Measurements from ENCODE around the gene ZNF549. TPM values are rescaled to one million over a fixed set of nuclear protein-coding genes. Genes with fewer than 3 reads are reported as not detected.

ZNF549 gene
- polyA plus RNA-seq, 1 donor from 2014 or later = 7.3 TPM

DNA sequence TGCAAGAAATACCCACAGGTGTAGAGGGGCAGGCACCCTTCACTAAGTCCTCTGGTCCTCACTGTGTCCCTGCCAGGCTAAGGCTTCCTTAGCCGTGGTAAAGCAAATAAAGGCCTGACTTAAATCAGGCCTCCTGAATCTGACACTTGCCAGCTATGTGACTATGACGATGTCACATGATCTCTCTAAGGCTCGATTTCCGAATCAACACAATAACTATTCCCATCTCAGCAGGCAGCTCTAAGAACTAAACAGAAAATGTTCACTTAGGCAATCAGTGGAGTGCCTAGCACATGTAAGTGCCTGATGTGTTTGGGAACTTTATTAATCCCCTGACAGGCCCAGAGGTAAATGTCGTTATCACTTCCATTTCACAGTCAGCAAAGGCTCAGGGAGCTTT lies 30.5 kb downstream of the ZNF549 start:
- peaks cover 25% of the 10 kb centered on the region for H3K36me3 Mint-ChIP-seq
- no peak overlapping the region for H3K27ac Mint-ChIP-seq
- peaks cover 6 to 26% (median 10%) of the 10 kb centered on the region in 3 donors for H3K9me3 Mint-ChIP-seq
- peak overlapping the region in 2 of 4 donors; percentile 88 to 94 for H3K4me3 Mint-ChIP-seq
- H3K4me1 Mint-ChIP-seq = peaks cover 10 to 21% (median 18%) of the 10 kb centered on the region in 3 donors
- no peaks in the 10 kb centered on the region for H3K27me3 Mint-ChIP-seq

DNA sequence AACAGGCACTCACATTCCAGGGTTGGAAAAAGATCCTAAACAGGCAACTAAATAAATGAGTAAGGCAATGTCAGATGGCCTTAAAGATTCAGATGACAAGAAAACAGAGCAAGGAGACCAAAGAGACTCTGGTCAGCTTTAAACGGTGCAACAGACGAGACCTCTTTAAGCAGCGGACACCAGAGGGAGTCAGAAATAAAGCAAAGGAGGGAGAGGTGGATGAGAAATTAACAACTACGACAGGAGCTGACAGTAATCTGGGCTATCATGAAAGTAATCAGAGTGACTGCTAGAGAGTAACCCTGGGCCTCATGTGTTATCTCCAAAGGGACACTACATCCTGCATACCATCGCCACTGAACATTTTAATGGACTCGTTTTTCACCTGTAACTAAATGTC lies 31.4 kb downstream of the ZNF549 start:
- Mint-ChIP-seq H3K4me3 (peak overlapping the region; percentile 88 to 99 (median 95)), H3K4me1 (peaks cover 10 to 21% (median 18%) of the 10 kb centered on the region in 3 donors), H3K9me3 (peaks cover 9 to 25% (median 16%) of the 10 kb centered on the region in 3 donors), H3K27ac (no peak overlapping the region), H3K36me3 (peaks cover 20% of the 10 kb centered on the region), H3K27me3 (no peaks in the 10 kb centered on the region)

DNA sequence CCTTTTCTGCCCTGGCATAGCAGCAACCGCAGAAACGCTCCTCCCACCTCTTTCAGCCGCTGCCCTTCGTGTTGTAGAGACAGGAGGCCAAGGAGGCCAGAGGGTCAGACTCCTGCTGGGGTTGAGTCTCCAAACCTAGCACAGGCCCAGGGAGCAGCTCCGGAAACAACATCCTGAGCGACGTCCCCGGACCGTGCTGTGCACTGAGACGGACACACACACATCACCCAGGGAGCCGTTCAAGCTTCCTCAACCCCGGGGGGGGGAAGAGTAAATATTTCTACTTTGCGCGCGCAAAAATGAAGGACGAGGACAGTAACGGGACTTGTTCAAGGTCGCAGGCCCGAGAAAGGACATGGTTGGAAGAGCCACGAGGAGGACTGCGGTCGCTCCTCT lies 31.9 kb downstream of the ZNF549 start:
- peak overlapping the region; percentile 88 to 99 (median 95) for H3K4me3 Mint-ChIP-seq
- H3K4me1 Mint-ChIP-seq = peaks cover 10 to 21% (median 18%) of the 10 kb centered on the region in 3 donors
- H3K27me3 Mint-ChIP-seq = no peaks in the 10 kb centered on the region
- H3K27ac Mint-ChIP-seq = no peak overlapping the region
- H3K9me3 Mint-ChIP-seq = peaks cover 10 to 28% (median 19%) of the 10 kb centered on the region in 3 donors
- peaks cover 18% of the 10 kb centered on the region for H3K36me3 Mint-ChIP-seq

DNA sequence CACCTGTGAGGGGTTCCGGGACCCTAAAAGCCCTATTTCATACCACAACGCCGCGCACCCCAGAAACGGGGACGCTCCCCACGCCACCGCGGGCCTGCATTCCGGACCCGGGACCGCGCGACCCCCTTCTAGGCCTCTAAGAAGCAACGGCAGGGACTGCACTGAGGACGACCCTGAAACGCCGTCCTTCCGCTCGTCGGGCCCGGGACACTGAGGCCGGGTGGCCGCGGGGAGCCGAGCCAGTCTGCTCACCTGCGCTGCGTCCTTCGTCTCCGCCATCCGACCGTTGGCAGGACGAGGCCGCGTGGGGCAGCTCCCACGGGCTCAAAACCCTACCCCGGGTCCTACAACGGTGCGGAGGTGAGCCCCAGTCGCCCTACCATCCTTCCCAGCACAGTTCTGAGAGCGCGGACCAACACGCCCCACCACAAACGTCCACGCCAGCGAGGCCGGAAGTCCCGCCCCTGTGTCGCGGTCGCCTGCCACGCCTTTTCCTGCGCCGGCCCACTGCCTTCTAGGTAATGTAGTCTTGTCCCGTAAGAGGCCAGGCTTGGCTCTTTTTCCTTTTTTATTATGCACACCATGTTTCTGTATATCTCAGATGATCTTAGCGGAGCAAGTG lies 32.4 kb downstream of the ZNF549 start, which contains the start of gene ZNF550:
Gene ZNF550, minus strand, starts transcription at position 460 of the 622 bp plus-strand sequence. Its CDS starts 181 bp downstream, at position 279.
- H3K4me3 Mint-ChIP-seq = peak within 1 kb of the TSS; percentile 88 to 99 (median 95)
- H3K4me1 Mint-ChIP-seq = peaks cover 10 to 21% (median 18%) of the 10 kb centered on the region in 3 donors
- no peaks in the 10 kb centered on the region for H3K27me3 Mint-ChIP-seq
- peaks cover 10 to 28% (median 23%) of the 10 kb centered on the region in 3 donors for H3K9me3 Mint-ChIP-seq
- peaks cover 14% of the 10 kb centered on the region for H3K36me3 Mint-ChIP-seq
- H3K27ac Mint-ChIP-seq = peak within 1 kb of the TSS in 2 of 3 donors; percentile 67 to 88

DNA sequence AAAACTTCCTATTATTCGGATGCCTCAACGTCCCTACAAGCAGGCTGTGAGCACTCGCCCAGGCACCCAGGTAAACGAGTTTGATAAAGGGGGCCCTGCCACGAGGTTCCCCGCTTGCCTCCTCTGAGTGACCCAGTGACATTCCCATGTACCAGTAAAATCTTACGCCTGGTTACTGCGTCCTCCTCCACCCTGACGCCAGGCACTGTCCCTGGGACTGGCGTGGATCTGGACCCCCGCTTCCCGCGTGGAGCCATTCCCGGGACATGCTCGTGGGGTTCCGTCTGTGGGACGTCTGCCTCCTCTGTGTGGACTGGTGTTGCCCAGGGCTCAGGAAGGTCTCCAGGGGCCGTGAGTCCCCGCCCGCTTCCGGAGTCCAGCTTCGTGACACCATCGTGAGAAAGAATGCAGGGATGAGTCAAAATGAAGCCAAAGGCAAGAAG lies 32.9 kb downstream of the ZNF549 start:
- Mint-ChIP-seq H3K27ac (peak overlapping the region in 2 of 3 donors; percentile 67 to 88), H3K36me3 (peaks cover 11% of the 10 kb centered on the region), H3K4me3 (peak overlapping the region; percentile 88 to 99 (median 95)), H3K9me3 (peaks cover 12 to 26% (median 23%) of the 10 kb centered on the region in 3 donors), H3K4me1 (peaks cover 10 to 21% (median 17%) of the 10 kb centered on the region in 3 donors), H3K27me3 (no peaks in the 10 kb centered on the region)

GRCh38 chr19:57563547-57563946 lies 36.4 kb downstream of the ZNF549 start:
- Mint-ChIP-seq H3K4me1 (peaks cover 6 to 11% (median 7%) of the 10 kb centered on the region in 3 donors), H3K9me3 (peaks cover 23 to 51% (median 41%) of the 10 kb centered on the region in 3 donors), H3K4me3 (no peak overlapping the region), H3K36me3 (peaks cover 2% of the 10 kb centered on the region), H3K27ac (no peak overlapping the region), H3K27me3 (no peaks in the 10 kb centered on the region)

DNA sequence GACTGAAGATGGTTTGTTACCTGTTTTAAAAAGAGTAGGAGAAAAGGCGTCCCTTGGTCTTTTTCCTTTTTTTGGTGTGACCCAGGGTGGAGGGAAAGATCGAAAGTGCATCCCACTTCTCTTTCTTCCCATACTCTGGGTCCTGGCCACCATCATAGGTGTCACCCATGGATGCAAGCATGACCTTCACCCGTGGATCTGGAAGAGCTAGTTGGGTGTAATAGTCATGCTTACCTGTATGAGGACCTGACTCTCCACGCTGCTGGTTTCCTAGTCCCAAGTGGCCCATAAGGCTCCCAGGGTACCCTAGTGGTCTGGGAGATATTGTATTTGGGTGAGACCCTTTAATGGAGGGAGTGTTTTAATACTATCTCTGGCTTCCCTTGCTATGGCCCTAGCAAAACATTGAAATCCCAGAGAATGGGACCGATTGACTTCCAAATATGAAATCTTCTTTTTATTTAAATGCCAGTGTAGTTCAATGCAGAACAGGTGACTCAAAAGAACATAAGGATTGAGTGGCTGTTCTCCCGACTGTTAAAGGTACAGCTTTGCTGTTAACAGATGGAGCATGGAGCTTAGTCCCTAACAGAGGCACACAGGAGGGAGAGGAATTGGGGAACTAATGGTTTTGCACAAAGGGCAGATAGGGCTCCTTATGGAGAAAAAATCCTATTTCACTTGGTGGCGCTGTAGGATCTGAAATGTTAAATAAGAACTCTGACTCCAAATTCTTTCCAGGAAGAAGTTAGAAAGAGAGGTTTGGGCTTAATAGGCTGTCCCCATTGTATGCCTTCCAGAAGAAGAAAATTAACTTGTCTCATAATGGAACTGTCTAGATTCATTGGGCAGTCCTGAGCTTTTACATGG lies 39.5 kb downstream of the ZNF549 start:
- H3K4me1 Mint-ChIP-seq = no peaks in the 10 kb centered on the region
- H3K27me3 Mint-ChIP-seq = no peaks in the 10 kb centered on the region
- no peak overlapping the region for H3K4me3 Mint-ChIP-seq
- peaks cover 21 to 47% (median 45%) of the 10 kb centered on the region in 3 donors for H3K9me3 Mint-ChIP-seq
- H3K27ac Mint-ChIP-seq = no peak overlapping the region
- no peaks in the 10 kb centered on the region for H3K36me3 Mint-ChIP-seq

DNA sequence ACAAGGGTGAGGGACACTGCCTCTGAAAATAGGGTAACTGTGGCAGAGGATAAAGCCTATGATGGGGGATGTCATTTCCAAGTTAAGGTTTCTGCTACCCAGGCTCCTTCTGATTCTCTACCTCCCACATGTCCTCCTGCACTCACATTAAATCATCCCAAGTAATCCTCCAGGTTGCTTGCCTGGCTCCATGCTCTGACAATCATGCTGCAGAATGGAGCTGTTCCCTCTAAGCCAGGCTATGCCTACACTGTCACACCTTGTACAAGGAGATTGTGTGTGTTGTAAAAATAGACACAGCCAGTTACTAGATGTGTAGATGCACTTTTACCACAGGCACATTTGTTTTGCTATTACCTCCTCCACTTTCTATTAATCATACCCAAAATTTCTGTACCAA lies 43.6 kb downstream of the ZNF549 start:
- H3K4me3 Mint-ChIP-seq = no peak overlapping the region
- H3K9me3 Mint-ChIP-seq = peaks cover 14 to 51% (median 41%) of the 10 kb centered on the region in 3 donors
- no peak overlapping the region for H3K27ac Mint-ChIP-seq
- no peaks in the 10 kb centered on the region for H3K4me1 Mint-ChIP-seq
- H3K27me3 Mint-ChIP-seq = no peaks in the 10 kb centered on the region
- H3K36me3 Mint-ChIP-seq = peaks cover 27% of the 10 kb centered on the region

DNA sequence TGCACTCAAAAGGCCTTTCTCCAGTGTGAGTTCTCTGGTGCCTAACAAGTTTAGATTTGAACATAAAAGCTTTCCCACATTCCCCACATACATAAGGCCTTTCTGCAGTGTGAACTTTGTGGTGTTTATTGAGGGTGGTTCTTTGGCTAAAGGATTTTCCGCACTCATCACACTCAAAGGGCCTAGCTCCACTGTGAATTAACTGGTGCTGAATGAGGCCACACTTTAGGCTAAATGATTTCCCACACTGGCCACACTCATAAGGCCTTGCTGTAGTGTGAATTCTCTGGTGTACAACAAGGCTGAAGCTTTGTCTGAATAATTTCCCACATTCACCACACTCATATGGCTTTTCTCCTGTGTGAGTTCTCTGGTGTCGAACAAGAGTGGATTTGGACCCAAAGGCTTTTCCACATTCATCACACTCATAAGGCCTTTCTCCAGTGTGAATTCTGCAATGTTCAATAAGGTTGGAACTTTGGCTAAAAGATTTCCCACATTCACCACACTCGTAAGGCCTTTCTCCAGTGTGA lies 45.3 kb downstream of the ZNF549 start:
- Mint-ChIP-seq H3K36me3 (peaks cover 39% of the 10 kb centered on the region), H3K27ac (no peak overlapping the region), H3K4me1 (peaks cover 0 to 8% (median 8%) of the 10 kb centered on the region in 3 donors), H3K4me3 (peak overlapping the region in 1 of 4 donors; percentile 17), H3K9me3 (peaks cover 13 to 47% (median 40%) of the 10 kb centered on the region in 3 donors), H3K27me3 (no peaks in the 10 kb centered on the region)

- H3K27me3 Mint-ChIP-seq = no peaks in the 10 kb centered on the region
- H3K4me1 Mint-ChIP-seq = peaks cover 6 to 16% (median 15%) of the 10 kb centered on the region in 3 donors
- H3K9me3 Mint-ChIP-seq = peaks cover 13 to 43% (median 39%) of the 10 kb centered on the region in 3 donors
- H3K4me3 Mint-ChIP-seq = peak overlapping the region in 3 of 4 donors; percentile 23 to 74 (median 62)
- peaks cover 40% of the 10 kb centered on the region for H3K36me3 Mint-ChIP-seq
- H3K27ac Mint-ChIP-seq = peak overlapping the region in 1 of 3 donors; percentile 34
These were observed 49.5 kb downstream of the ZNF549 start for GRCh38 chr19:57576661-57577060.

GRCh38 chr19:57578487-57579205 lies 51.5 kb downstream of the ZNF549 start, which contains the start of gene ZNF416:
TSS of gene ZNF416 (minus strand) at chr19:57578911. CDS start at chr19:57578704, 207 bp downstream.
- peaks cover 8 to 17% (median 16%) of the 10 kb centered on the region in 3 donors for H3K4me1 Mint-ChIP-seq
- peak within 1 kb of the TSS; percentile 67 to 88 (median 85) for H3K27ac Mint-ChIP-seq
- H3K4me3 Mint-ChIP-seq = peak within 1 kb of the TSS; percentile 83 to 94 (median 91)
- peaks cover 12 to 35% (median 27%) of the 10 kb centered on the region in 3 donors for H3K9me3 Mint-ChIP-seq
- H3K36me3 Mint-ChIP-seq = peaks cover 32% of the 10 kb centered on the region
- no peaks in the 10 kb centered on the region for H3K27me3 Mint-ChIP-seq

DNA sequence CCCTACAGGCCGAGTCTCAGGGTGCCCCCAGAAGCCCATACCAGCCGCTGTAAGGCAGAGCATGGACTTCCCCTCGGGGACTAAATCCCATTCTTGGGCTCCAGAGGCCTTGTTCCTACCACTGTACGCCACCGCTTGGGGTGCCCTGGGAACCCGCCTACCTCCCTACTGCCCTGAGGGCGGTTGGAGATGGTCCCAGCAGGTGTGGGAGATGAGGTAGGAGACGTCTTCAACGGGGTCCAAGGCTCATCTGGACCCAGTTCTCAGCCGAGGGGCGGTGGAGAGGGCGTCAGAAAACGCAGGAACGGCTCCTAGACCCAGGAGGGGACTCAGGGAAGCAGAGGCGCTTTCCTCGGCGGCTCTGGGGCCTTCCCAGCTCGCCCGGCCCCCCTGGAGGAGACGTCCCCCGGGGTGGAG lies 56.0 kb downstream of the ZNF549 start:
- Mint-ChIP-seq H3K27me3 (no peaks in the 10 kb centered on the region), H3K4me3 (peak overlapping the region in 3 of 4 donors; percentile 9 to 93 (median 90)), H3K4me1 (peaks cover 13 to 20% (median 19%) of the 10 kb centered on the region in 3 donors), H3K36me3 (peaks cover 25% of the 10 kb centered on the region), H3K27ac (no peak overlapping the region), H3K9me3 (peaks cover 17 to 28% (median 23%) of the 10 kb centered on the region in 3 donors)

DNA sequence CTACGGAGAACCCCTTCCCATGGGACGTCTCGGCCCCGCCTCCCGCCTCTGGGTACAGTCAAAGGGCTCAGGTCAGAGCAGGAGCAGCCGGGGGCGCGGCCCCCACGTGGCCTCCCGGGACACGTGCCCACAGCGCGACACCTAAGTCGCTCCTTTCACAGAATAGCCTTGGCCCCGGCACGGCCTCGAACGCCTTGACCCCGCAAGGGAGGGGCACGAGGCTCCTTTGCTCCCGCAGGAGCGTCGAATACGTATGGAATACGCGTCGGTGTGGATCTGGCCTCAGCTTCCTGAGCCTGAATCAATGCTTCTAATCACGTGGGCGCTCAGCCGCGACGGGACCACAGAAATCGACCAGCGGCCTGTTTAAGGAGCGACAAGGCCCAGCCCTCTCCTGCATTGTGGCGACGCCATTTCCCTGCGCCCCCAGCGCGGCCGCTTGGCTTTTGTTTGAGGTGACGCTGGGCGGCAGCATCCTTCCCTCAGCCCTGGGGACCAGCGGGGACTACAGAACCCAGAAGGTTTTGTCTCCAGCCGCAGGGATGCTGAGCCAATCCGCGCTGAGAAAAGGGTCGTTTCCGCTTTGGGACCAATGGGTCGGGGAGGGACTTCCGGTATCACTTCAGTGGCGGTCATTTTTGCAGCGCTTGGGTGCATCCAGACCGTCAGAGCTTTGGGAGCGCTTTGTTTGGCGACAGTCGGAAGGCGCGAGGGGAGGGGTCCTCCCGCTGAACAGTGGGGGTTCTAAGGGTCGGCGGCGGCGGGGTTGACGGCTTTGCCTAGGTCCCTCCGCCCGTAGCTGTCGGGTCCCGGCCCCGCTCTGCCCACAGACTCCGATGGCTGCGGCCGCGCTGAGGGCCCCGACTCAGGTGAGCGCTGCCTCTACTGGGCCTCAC lies 56.6 kb downstream of the ZNF549 start, which contains the start of gene ZIK1:
Gene ZIK1, plus strand, starts transcription at position 625 of the 896 bp plus-strand sequence. Its CDS starts 212 bp downstream, at position 837.
- Mint-ChIP-seq H3K9me3 (peaks cover 21 to 29% (median 26%) of the 10 kb centered on the region in 3 donors), H3K27ac (peak within 1 kb of the TSS; percentile 53 to 92 (median 83)), H3K4me3 (peak within 1 kb of the TSS; percentile 90 to 100 (median 94)), H3K27me3 (no peaks in the 10 kb centered on the region), H3K4me1 (peaks cover 11 to 20% (median 18%) of the 10 kb centered on the region in 3 donors), H3K36me3 (peaks cover 31% of the 10 kb centered on the region)
